Measurements from ENCODE around the gene SSC5D.

Gene SSC5D

GRCh38 chr19:55456347-55456746, 31.9 kb upstream of the SSC5D start:
- H3K4me3 ChIP-seq (replicated peaks; ENCODE audit: low read depth, low read length) = no peak overlapping the region
- DNase-seq (ENCODE audit: low read depth) = no peak
- TF ChIP-seq CTCF (IDR thresholded peaks at IDR 0.05; ENCODE audit: low read length, missing control alignments) = no peak

- no peak for DNase-seq (ENCODE audit: low read depth)
- TF ChIP-seq CTCF (IDR thresholded peaks at IDR 0.05; ENCODE audit: low read length, missing control alignments) = no peak
- H3K4me3 ChIP-seq (replicated peaks; ENCODE audit: low read depth, low read length) = no peak overlapping the region
Measured at GRCh38 chr19:55457683-55458457, 30.4 kb upstream of the SSC5D start.

- no peak for TF ChIP-seq CTCF (IDR thresholded peaks at IDR 0.05; ENCODE audit: low read length, missing control alignments)
- DNase-seq (ENCODE audit: low read depth) = no peak
- peak overlapping the region; percentile 92 for H3K4me3 ChIP-seq (replicated peaks; ENCODE audit: low read depth, low read length)
Measured at GRCh38 chr19:55459551-55459949, 28.7 kb upstream of the SSC5D start.

GRCh38 chr19:55459950-55460657, 28.1 kb upstream of the SSC5D start:
- TF ChIP-seq CTCF (IDR thresholded peaks at IDR 0.05; ENCODE audit: low read length, missing control alignments) = no peak
- DNase-seq (ENCODE audit: low read depth) = peak; percentile 56
- H3K4me3 ChIP-seq (replicated peaks; ENCODE audit: low read depth, low read length) = peak overlapping the region; percentile 92

- no peak for TF ChIP-seq CTCF (IDR thresholded peaks at IDR 0.05; ENCODE audit: low read length, missing control alignments)
- H3K4me3 ChIP-seq (replicated peaks; ENCODE audit: low read depth, low read length) = peak overlapping the region; percentile 92
- DNase-seq (ENCODE audit: low read depth) = peak; percentile 92
Measured at GRCh38 chr19:55460670-55461258, 27.5 kb upstream of the SSC5D start.

GRCh38 chr19:55461259-55461973, 26.8 kb upstream of the SSC5D start, which contains the start of gene ISOC2:
ISOC2 (minus strand) TSS chr19:55461642; CDS start chr19:55456486, 5,156 bp downstream.
- no peak for TF ChIP-seq CTCF (IDR thresholded peaks at IDR 0.05; ENCODE audit: low read length, missing control alignments)
- peak; percentile 100 for DNase-seq (ENCODE audit: low read depth)
- H3K4me3 ChIP-seq (replicated peaks; ENCODE audit: low read depth, low read length) = peak within 1 kb of the TSS; percentile 92
